SIG-M5 (cell line): ENCODE data around the gene SLC24A4.

Experiments used
- DNase-seq: peaks from one replicate; lab custom pipeline; 2025; lab: John Stamatoyannopoulos, UW

SLC24A4 gene

GRCh38 chr14:92323011-92323915 lies at the start of gene SLC24A4:
Gene SLC24A4, plus strand, starts transcription at chr14:92323165. Its CDS starts 666 bp downstream, at chr14:92323831.
- no peak for DNase-seq

- no peak for DNase-seq
These were observed 49.8 kb upstream of the SLC24A4 start for GRCh38 chr14:92273166-92273565.

- DNase-seq = no peak
These were observed 48.9 kb upstream of the SLC24A4 start for GRCh38 chr14:92274055-92274454.

- DNase-seq = no peak
These were observed 46.9 kb upstream of the SLC24A4 start for GRCh38 chr14:92276074-92276473.

- no peak for DNase-seq
These were observed 45.9 kb upstream of the SLC24A4 start for GRCh38 chr14:92277031-92277430.

- DNase-seq = no peak
These were observed 42.3 kb upstream of the SLC24A4 start for GRCh38 chr14:92280554-92281262.

GRCh38 chr14:92282669-92283068 lies 40.3 kb upstream of the SLC24A4 start:
- no peak for DNase-seq

GRCh38 chr14:92285311-92285710 lies 37.7 kb upstream of the SLC24A4 start:
- no peak for DNase-seq

- DNase-seq = no peak
These were observed 35.0 kb upstream of the SLC24A4 start for GRCh38 chr14:92287987-92288386.

GRCh38 chr14:92288994-92289660 lies 33.8 kb upstream of the SLC24A4 start:
- DNase-seq = no peak

GRCh38 chr14:92292673-92293072 lies 30.3 kb upstream of the SLC24A4 start:
- DNase-seq = no peak

GRCh38 chr14:92294506-92294905 lies 28.5 kb upstream of the SLC24A4 start:
- no peak for DNase-seq

GRCh38 chr14:92297818-92298595 lies 25.0 kb upstream of the SLC24A4 start:
- DNase-seq = no peak

GRCh38 chr14:92302481-92302880 lies 20.5 kb upstream of the SLC24A4 start:
- DNase-seq = no peak

GRCh38 chr14:92308716-92309115 lies 14.2 kb upstream of the SLC24A4 start:
- no peak for DNase-seq

- DNase-seq = no peak
These were observed 12.9 kb upstream of the SLC24A4 start for GRCh38 chr14:92309968-92310530.

GRCh38 chr14:92310776-92311375 lies 12.1 kb upstream of the SLC24A4 start:
- no peak for DNase-seq

GRCh38 chr14:92314182-92314581 lies 8.8 kb upstream of the SLC24A4 start:
- DNase-seq = no peak

GRCh38 chr14:92315050-92315805 lies 7.7 kb upstream of the SLC24A4 start:
- no peak for DNase-seq

- DNase-seq = no peak
These were observed 6.8 kb upstream of the SLC24A4 start for GRCh38 chr14:92316176-92316575.
